Retina (tissue), 1 donor: ENCODE measurements around the gene CEBPZOS.

Source experiments
- DNase-seq: peaks from one replicate; pipeline ENCODE4 v3.0.0-alpha.2; 2016

The CEBPZOS gene

GRCh38 chr2:37244017-37244416 is 47.7 kb downstream of the CEBPZOS start:
- no peak for DNase-seq

GRCh38 chr2:37244755-37245154 is 48.5 kb downstream of the CEBPZOS start:
- DNase-seq, result no peak

- DNase-seq, result no peak
Observed at GRCh38 chr2:37246205-37246604, 49.9 kb downstream of the CEBPZOS start.

- DNase-seq, result no peak
Observed at GRCh38 chr2:37250869-37251740, 54.8 kb downstream of the CEBPZOS start.
